Colonic mucosa (tissue), 4 donors: Measurements from ENCODE around the gene TMCC1. TPM values are rescaled to one million over a fixed set of nuclear protein-coding genes. Genes with fewer than 3 reads are reported as not detected.

Source experiments
- DNase-seq: peaks from one replicate; pipeline ENCODE4 v3.0.0-alpha.2; 2020
- H3K27ac ChIP-seq: fragments of 200-600 bp; one replicate; pipeline ENCODE4 v1.8.0; 2021
- H3K27me3 ChIP-seq: fragments of 200-600 bp; one replicate; pipeline ENCODE4 v1.8.0; 2021
- H3K36me3 ChIP-seq: fragments of 200-600 bp; one replicate; pipeline ENCODE4 v1.8.0; 2021
- H3K4me1 ChIP-seq: fragments of 200-600 bp; one replicate; pipeline ENCODE4 v1.8.0; 2021; ENCODE audit warnings: mild to moderate bottlenecking
- H3K4me3 ChIP-seq: fragments of 200-600 bp; one replicate; pipeline ENCODE4 v1.8.0; 2021
- H3K9ac ChIP-seq, 2 donors: one replicate each; pipeline ENCODE4 v1.7.0; 2013; ENCODE audit warnings: control low read depth in 2 of 2, low read depth in 2 of 2, low read length in 2 of 2
- H3K9me3 ChIP-seq: fragments of 200-600 bp; one replicate; pipeline ENCODE4 v1.8.0; 2021
- CTCF ChIP-seq: fragments of 200-600 bp; IDR thresholded peaks from one replicate; pipeline ENCODE4 v1.8.0; 2022; ENCODE audit warnings: antibody characterized with exemption, mild to moderate bottlenecking
- intact Hi-C: fragments of 100-400 bp; cut with DNase I; formaldehyde crosslinking; loops from one replicate; pipeline ENCODE4 v1.14.1; 2022
- total RNA-seq, 2 donors: library from RNA; stranded (reverse); fragmentation: NEBNext Ultra II Directional in 1 of 2; extraction: Animal tissue kit (Norgen Biotek cat#: 25700) in 1 of 2; gene quantifications; one replicate each; pipeline ENCODE4 v1.2.1, GENCODE V29; 2021
- donor health status: healthy.
- donor health status: DM: no; HTN: no; CAD: no.
- donor health status: DM: no; HTN: no; CAD: no.

TMCC1 gene
- total RNA-seq, 2 donors from 2014 or later = 23.2 to 32.8 TPM

DNA sequence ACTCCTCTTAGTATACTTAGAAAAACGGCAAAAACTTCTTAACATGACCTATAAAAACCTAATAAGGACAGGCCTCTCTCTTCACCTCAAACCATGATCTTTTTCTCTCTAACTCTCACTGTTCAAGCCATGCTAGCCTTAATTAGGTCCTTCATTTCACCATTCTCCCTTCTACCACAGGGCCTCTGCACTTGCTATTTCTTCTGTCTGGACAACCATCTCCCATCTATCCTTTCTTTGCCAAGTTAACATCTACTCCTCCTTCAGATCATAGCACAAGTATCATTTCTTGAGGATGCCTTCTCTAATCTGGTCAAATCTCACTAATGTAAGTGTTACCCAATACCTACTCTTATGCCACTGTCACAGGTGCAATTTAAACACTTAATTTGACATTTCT lies 39.1 kb downstream of the TMCC1 start:
- no peaks in the 10 kb centered on the region for H3K27me3 ChIP-seq
- H3K4me3 ChIP-seq = no peak overlapping the region
- no peak overlapping the region for H3K27ac ChIP-seq
- H3K9ac ChIP-seq = no peak overlapping the region
- DNase-seq = no peak
- TF ChIP-seq CTCF = no peak
- no peaks in the 10 kb centered on the region for H3K9me3 ChIP-seq
- intact Hi-C loops = no loop called here
- H3K4me1 ChIP-seq = no peaks in the 10 kb centered on the region
- no peaks in the 10 kb centered on the region for H3K36me3 ChIP-seq

DNA sequence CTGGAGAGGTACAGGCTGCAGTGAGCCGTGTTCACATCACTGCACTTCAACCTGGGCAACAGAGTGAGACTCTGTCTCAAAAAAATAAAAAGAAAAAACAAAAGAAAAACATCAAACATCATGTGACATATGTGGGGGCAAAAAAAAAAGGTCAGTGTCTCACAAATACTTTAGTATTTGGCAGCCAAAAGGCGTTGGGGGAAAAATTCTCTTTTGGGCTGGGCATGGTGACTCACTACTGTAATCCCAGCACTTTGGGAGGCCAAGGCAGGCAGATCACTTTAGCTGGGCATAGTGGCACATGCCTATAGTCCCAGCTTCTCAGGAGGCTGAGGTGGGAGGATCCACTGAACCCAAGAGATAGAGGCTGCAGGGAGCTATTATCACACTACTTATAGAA lies 47.6 kb downstream of the TMCC1 start:
- TF ChIP-seq CTCF = no peak
- intact Hi-C loops = no loop called here
- no peak overlapping the region for H3K9ac ChIP-seq

GRCh38 chr3:129840707-129841360 lies 52.7 kb downstream of the TMCC1 start:
- no peaks in the 10 kb centered on the region for H3K36me3 ChIP-seq
- H3K4me3 ChIP-seq = no peak overlapping the region
- no peak overlapping the region for H3K9ac ChIP-seq
- H3K27ac ChIP-seq = no peak overlapping the region
- H3K9me3 ChIP-seq = no peaks in the 10 kb centered on the region
- no peaks in the 10 kb centered on the region for H3K4me1 ChIP-seq
- no peaks in the 10 kb centered on the region for H3K27me3 ChIP-seq
- intact Hi-C loops = no loop called here
- DNase-seq = peak; percentile 32
- TF ChIP-seq CTCF = no peak

More for the DNA sequence above, 47.6 kb downstream of the TMCC1 start:
- DNase-seq = no peak
- Histone ChIP-seq H3K9me3 (no peaks in the 10 kb centered on the region), H3K4me1 (no peaks in the 10 kb centered on the region), H3K27me3 (no peaks in the 10 kb centered on the region), H3K27ac (no peak overlapping the region), H3K4me3 (no peak overlapping the region), H3K36me3 (no peaks in the 10 kb centered on the region)

GRCh38 chr3:129838086-129838485 lies 55.4 kb downstream of the TMCC1 start:
- no peak overlapping the region for H3K4me3 ChIP-seq
- TF ChIP-seq CTCF = no peak

GRCh38 chr3:129837065-129837642 lies 56.4 kb downstream of the TMCC1 start:
- TF ChIP-seq CTCF = no peak
- Histone ChIP-seq H3K9ac (no peak overlapping the region), H3K9me3 (no peaks in the 10 kb centered on the region), H3K27ac (no peak overlapping the region), H3K36me3 (no peaks in the 10 kb centered on the region), H3K4me3 (no peak overlapping the region), H3K4me1 (no peaks in the 10 kb centered on the region), H3K27me3 (no peaks in the 10 kb centered on the region)
- DNase-seq = no peak
- intact Hi-C loops = no loop called here

More at GRCh38 chr3:129838086-129838485, 55.4 kb downstream of the TMCC1 start:
- no peaks in the 10 kb centered on the region for H3K9me3 ChIP-seq
- no peaks in the 10 kb centered on the region for H3K36me3 ChIP-seq
- H3K27me3 ChIP-seq = no peaks in the 10 kb centered on the region
- H3K4me1 ChIP-seq = no peaks in the 10 kb centered on the region
- no peak overlapping the region for H3K27ac ChIP-seq
- intact Hi-C loops = no loop called here
- H3K9ac ChIP-seq = no peak overlapping the region
- no peak for DNase-seq
